K562 (cell line): Measurements from ENCODE around the gene HRH1. TPM values are rescaled to one million over a fixed set of nuclear protein-coding genes. Genes with fewer than 3 reads are reported as not detected.

Experiments
- BRCA1 ChIP-seq, 2 experiments: fragments of 450-650 bp in 1 of 2; sonication (generic) in 1 of 2; formaldehyde crosslinking in 1 of 2; IDR thresholded peaks; 2 replicates each; pipeline versions ENCODE4 v1.5.0 to v1.6.1; 2017 to 2020; ENCODE audit warnings: mild to moderate bottlenecking in 1 of 2, missing genetic modification reagents in 1 of 2
- EWSR1 ChIP-seq: fragments of 450-650 bp; IDR thresholded peaks from 2 replicates; pipeline ENCODE4 v1.6.1; 2018; ENCODE audit warnings: borderline replicate concordance, mild to moderate bottlenecking, low read depth, moderate library complexity; ENCODE audit not compliant: partially characterized antibody
- MEIS2 ChIP-seq: fragments of 450-650 bp; IDR thresholded peaks from 2 replicates; pipeline ENCODE4 v1.6.1; 2014; ENCODE audit warnings: mild to moderate bottlenecking; ENCODE audit not compliant: partially characterized antibody
- PHF20 ChIP-seq: fragments of 450-650 bp; IDR thresholded peaks from 2 replicates; pipeline ENCODE4 v1.6.1; 2018; ENCODE audit not compliant: partially characterized antibody
- PRMT5 ChIP-seq: sonication (generic); formaldehyde crosslinking; IDR thresholded peaks from 2 replicates; pipeline ENCODE4 v1.5.0; 2020; ENCODE audit warnings: missing genetic modification reagents
- WHSC1 ChIP-seq: IDR thresholded peaks from one replicate; pipeline ENCODE4 v1.6.1; 2012; ENCODE audit warnings: low read length, control low read depth, inconsistent platforms
- ZFPM2 ChIP-seq: fragments of 250-450 bp; sonication (Bioruptor Pico); IDR thresholded peaks from 2 replicates; pipeline ENCODE4 v1.5.1; 2022; ENCODE audit warnings: mild to moderate bottlenecking
- polyA plus RNA-seq, 8 experiments: library from polyadenylated mRNA; depleted of rRNA in 4 of 8; stranded (reverse) in 5 of 8; unstranded in 3 of 8; fragments of >200 nt; fragmentation: Nextera tagmentation in 2 of 8; fragmentation: Illumina TruSeq in 1 of 8; extraction: Ambion mirVana in 2 of 8; extraction: Trizol in 1 of 8; gene quantifications; 2 replicates each; pipeline versions ENCODE4 v1.2.1 to v1.2.3, GENCODE V29; 2011 to 2014; ENCODE audit warnings: inconsistent platforms in 1 of 8, missing spikeins in 1 of 8
- total RNA-seq, 7 experiments: library from RNA; depleted of rRNA in 6 of 7; stranded (reverse); fragments of >200 nt in 6 of 7; fragmentation: Illumina TruSeq in 2 of 7; extraction: Trizol in 2 of 7; gene quantifications; 2 replicates each; pipeline versions ENCODE4 v1.2.1 to v1.2.3, GENCODE V29; 2011 to 2021; ENCODE audit warnings: low replicate concordance in 1 of 7
- TF ChIP-seq, protein P1 (sequence below), 3 experiments: fragments of 200-800 bp in 1 of 3; fragments of 250-450 bp in 1 of 3; fragments of 450-650 bp in 1 of 3; sonication (Bioruptor Pico) in 1 of 3; sonication (Bioruptor generic) in 1 of 3; formaldehyde crosslinking in 1 of 3; IDR thresholded peaks; 2 replicates each; pipeline versions ENCODE4 v1.6.1 to v1.8.0; 2016 to 2022; ENCODE audit warnings: mild to moderate bottlenecking in 2 of 3, missing genetic modification characterization in 2 of 3, missing compliant biosample characterization in 1 of 3, moderate library complexity in 1 of 3
- TF ChIP-seq, protein P2 (sequence below): fragments of 450-650 bp; formaldehyde crosslinking; IDR thresholded peaks from 2 replicates; pipeline ENCODE4 v1.4.0; 2020; ENCODE audit warnings: mild to moderate bottlenecking, moderate library complexity
- TF ChIP-seq, protein P3 (sequence below): fragments of 150-350 bp; IDR thresholded peaks from 2 replicates; pipeline ENCODE4 v1.6.1; 2014; ENCODE audit warnings: low read depth, mild to moderate bottlenecking, low read length, borderline replicate concordance

Gene HRH1
- total and polyA plus RNA-seq, 9 of the 15 experiments (the other 6 are each of a cell fraction or from before 2014, with no cell fraction given): 0.03 to 0.15 (median 0.06) TPM; not detected in 1

GRCh38 chr3:11288786-11289637 is 134.7 kb downstream of the HRH1 start (continued):
- TF ChIP-seq, protein P1, sequence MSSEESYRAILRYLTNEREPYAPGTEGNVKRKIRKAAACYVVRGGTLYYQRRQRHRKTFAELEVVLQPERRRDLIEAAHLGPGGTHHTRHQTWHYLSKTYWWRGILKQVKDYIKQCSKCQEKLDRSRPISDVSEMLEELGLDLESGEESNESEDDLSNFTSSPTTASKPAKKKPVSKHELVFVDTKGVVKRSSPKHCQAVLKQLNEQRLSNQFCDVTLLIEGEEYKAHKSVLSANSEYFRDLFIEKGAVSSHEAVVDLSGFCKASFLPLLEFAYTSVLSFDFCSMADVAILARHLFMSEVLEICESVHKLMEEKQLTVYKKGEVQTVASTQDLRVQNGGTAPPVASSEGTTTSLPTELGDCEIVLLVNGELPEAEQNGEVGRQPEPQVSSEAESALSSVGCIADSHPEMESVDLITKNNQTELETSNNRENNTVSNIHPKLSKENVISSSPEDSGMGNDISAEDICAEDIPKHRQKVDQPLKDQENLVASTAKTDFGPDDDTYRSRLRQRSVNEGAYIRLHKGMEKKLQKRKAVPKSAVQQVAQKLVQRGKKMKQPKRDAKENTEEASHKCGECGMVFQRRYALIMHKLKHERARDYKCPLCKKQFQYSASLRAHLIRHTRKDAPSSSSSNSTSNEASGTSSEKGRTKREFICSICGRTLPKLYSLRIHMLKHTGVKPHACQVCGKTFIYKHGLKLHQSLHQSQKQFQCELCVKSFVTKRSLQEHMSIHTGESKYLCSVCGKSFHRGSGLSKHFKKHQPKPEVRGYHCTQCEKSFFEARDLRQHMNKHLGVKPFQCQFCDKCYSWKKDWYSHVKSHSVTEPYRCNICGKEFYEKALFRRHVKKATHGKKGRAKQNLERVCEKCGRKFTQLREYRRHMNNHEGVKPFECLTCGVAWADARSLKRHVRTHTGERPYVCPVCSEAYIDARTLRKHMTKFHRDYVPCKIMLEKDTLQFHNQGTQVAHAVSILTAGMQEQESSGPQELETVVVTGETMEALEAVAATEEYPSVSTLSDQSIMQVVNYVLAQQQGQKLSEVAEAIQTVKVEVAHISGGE (CRISPR knock-in tag; IDR thresholded peaks at IDR 0.05): 0 out of 6 replicates have a peak, but pooled peaks of 1 of the 3 experiments have one; percentile 19
- TF ChIP-seq, protein P2, sequence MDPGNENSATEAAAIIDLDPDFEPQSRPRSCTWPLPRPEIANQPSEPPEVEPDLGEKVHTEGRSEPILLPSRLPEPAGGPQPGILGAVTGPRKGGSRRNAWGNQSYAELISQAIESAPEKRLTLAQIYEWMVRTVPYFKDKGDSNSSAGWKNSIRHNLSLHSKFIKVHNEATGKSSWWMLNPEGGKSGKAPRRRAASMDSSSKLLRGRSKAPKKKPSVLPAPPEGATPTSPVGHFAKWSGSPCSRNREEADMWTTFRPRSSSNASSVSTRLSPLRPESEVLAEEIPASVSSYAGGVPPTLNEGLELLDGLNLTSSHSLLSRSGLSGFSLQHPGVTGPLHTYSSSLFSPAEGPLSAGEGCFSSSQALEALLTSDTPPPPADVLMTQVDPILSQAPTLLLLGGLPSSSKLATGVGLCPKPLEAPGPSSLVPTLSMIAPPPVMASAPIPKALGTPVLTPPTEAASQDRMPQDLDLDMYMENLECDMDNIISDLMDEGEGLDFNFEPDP: 0 out of 2 replicates have a peak, but pooled peaks have one; percentile 55
- TF ChIP-seq MEIS2 (peak; percentile 56), BRCA1 (IDR thresholded peaks at IDR 0.05) (no peak), BRCA1 (CRISPR knock-in tag; IDR thresholded peaks at IDR 0.05) (no peak), ZFPM2 (no peak), EWSR1 (no peak), WHSC1 (no peak), PRMT5 (no peak), PHF20 (no peak)
- TF ChIP-seq, protein P3, sequence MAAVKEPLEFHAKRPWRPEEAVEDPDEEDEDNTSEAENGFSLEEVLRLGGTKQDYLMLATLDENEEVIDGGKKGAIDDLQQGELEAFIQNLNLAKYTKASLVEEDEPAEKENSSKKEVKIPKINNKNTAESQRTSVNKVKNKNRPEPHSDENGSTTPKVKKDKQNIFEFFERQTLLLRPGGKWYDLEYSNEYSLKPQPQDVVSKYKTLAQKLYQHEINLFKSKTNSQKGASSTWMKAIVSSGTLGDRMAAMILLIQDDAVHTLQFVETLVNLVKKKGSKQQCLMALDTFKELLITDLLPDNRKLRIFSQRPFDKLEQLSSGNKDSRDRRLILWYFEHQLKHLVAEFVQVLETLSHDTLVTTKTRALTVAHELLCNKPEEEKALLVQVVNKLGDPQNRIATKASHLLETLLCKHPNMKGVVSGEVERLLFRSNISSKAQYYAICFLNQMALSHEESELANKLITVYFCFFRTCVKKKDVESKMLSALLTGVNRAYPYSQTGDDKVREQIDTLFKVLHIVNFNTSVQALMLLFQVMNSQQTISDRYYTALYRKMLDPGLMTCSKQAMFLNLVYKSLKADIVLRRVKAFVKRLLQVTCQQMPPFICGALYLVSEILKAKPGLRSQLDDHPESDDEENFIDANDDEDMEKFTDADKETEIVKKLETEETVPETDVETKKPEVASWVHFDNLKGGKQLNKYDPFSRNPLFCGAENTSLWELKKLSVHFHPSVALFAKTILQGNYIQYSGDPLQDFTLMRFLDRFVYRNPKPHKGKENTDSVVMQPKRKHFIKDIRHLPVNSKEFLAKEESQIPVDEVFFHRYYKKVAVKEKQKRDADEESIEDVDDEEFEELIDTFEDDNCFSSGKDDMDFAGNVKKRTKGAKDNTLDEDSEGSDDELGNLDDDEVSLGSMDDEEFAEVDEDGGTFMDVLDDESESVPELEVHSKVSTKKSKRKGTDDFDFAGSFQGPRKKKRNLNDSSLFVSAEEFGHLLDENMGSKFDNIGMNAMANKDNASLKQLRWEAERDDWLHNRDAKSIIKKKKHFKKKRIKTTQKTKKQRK: no peak
